Measurements from ENCODE around the gene HVCN1.
"Not testable (repeated sequence)": the region's sequence is repeated elsewhere in the genome, so short reads cannot be mapped to it uniquely, and the experiment has no call there.

The HVCN1 gene, protein sequence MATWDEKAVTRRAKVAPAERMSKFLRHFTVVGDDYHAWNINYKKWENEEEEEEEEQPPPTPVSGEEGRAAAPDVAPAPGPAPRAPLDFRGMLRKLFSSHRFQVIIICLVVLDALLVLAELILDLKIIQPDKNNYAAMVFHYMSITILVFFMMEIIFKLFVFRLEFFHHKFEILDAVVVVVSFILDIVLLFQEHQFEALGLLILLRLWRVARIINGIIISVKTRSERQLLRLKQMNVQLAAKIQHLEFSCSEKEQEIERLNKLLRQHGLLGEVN

GRCh38 chr12:110688446-110689280 lies at the start of gene HVCN1:
TSS of gene HVCN1 (minus strand) at chr12:110689115. CDS start at chr12:110683245, 5,870 bp downstream.
- POLR2A ChIA-PET (ENCODE audit: low non-redundant PET), result no interaction called here
- DNase-seq (ENCODE audit: low spot score), result no peak
- CTCF ChIA-PET, result interaction anchor here (0.7 kb wide), 1 partner anchor 1022 kb away, joined by 3 read pairs; no protein-coding TSS in a partner anchor
- H3K27ac ChIP-seq, result peak within 1 kb of the TSS; percentile 10; the same call in 1 of the 2 replicates
- TF ChIP-seq CTCF (conservative IDR thresholded peaks at IDR 0.05; ENCODE audit: low read depth), result no peak

- H3K27ac ChIP-seq, result no peak overlapping the region
- ChIA-PET CTCF (interaction anchor here (0.6 to 0.7 kb wide), 2 partner anchors 22 to 83 kb away, joined by 3 read pairs; no protein-coding TSS in a partner anchor), POLR2A (ENCODE audit: low non-redundant PET) (no interaction called here)
- DNase-seq (ENCODE audit: low spot score), result no peak
- no peak for TF ChIP-seq CTCF (conservative IDR thresholded peaks at IDR 0.05; ENCODE audit: low read depth)
Measured at GRCh38 chr12:110737532-110737931, 48.6 kb upstream of the HVCN1 start.

DNA sequence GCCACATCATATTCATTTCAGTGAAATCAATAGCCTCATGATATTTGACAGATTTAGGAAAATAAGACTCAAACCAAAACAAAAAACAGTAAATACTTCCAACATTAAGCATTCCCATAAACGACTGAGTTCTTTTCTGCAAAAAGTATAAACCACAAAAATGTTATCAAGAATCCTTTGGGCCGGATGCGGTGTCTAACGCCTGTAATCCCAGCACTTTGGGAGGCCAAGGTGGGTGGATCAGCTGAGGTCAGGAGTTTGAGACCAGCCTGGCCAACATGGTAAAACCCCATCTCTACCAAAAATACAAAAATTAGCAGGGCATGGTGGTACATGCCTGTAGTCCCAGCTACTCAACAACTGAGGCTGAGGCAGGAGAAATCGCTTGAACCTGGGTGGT lies 48.1 kb upstream of the HVCN1 start:
- H3K27ac ChIP-seq; DNase-seq (ENCODE audit: low spot score); POLR2A ChIA-PET (ENCODE audit: low non-redundant PET): not testable (repeated sequence)
- CTCF ChIA-PET, result interaction anchor here (0.7 kb wide), 1 partner anchor 22 kb away, joined by 3 read pairs; no protein-coding TSS in a partner anchor

GRCh38 chr12:110733900-110734299 lies 45.0 kb upstream of the HVCN1 start:
- no peak for DNase-seq (ENCODE audit: low spot score)
- ChIA-PET CTCF (no interaction called here), POLR2A (ENCODE audit: low non-redundant PET) (interaction anchor here (0.7 kb wide), 1 partner anchor 295 kb away, joined by 3 read pairs; no protein-coding TSS in a partner anchor)
- no peak overlapping the region; the same call in 1 of the 2 replicates for H3K27ac ChIP-seq
- TF ChIP-seq CTCF (conservative IDR thresholded peaks at IDR 0.05; ENCODE audit: low read depth), result no peak

GRCh38 chr12:110733089-110733715 lies 44.3 kb upstream of the HVCN1 start:
- CTCF ChIA-PET, result interaction anchor here (0.6 to 0.7 kb wide), 2 partner anchors 33 to 35 kb away, joined by 3 read pairs; no protein-coding TSS in a partner anchor
- no peak for TF ChIP-seq CTCF (conservative IDR thresholded peaks at IDR 0.05; ENCODE audit: low read depth)
- no peak overlapping the region for H3K27ac ChIP-seq
- POLR2A ChIA-PET (ENCODE audit: low non-redundant PET), result no interaction called here
- no peak for DNase-seq (ENCODE audit: low spot score)

DNA sequence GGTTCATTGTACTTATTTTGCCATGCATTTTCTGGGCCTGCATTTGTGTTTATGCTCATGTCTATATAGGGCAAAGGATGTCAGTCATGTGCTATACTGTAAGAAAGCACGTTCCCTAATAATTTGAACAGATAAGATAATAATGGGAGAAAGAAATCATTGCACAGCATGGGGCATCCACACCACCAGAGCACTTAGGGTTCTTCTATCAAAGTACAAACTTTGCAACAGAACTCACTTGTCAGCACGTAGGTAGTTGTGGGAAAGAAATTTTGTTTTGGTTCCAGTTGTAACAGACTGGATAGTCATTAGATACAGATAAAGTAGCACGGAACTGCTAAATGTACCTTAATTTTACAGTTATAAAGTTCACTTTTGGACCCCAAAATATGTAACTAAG lies 43.7 kb upstream of the HVCN1 start:
- POLR2A ChIA-PET (ENCODE audit: low non-redundant PET), result no interaction called here
- CTCF ChIA-PET, result interaction anchor here (0.7 kb wide), 1 partner anchor 36 kb away, joined by 3 read pairs; no protein-coding TSS in a partner anchor
- no peak overlapping the region for H3K27ac ChIP-seq
- TF ChIP-seq CTCF (conservative IDR thresholded peaks at IDR 0.05; ENCODE audit: low read depth), result no peak
- no peak for DNase-seq (ENCODE audit: low spot score)
